Spleen (tissue), 7 donors: Measurements from ENCODE around the gene UBE2D3.

Experiments
- CTCF ChIP-seq, 11 experiments: fragments of 200-600 bp in 7 of 11; fragments of 450-650 bp in 4 of 11; sonication (generic) in 4 of 11; IDR thresholded peaks in 8 of 11; conservative IDR thresholded peaks in 3 of 11; 1 replicate in 7 of 11; 2 replicates in 4 of 11; pipeline versions ENCODE4 v1.4.0 to v1.8.0; 2016 to 2021; ENCODE audit warnings: antibody characterized with exemption in 11 of 11, inconsistent platforms in 4 of 11, mild to moderate bottlenecking in 1 of 11
- POLR2A ChIP-seq, 3 donors: fragments of 450-650 bp; IDR thresholded peaks; one replicate each; pipeline ENCODE4 v1.5.1; 2017; ENCODE audit warnings: antibody characterized with exemption in 3 of 3, mild to moderate bottlenecking in 1 of 3
- POLR2AphosphoS5 ChIP-seq, 3 donors: sonication (generic); formaldehyde crosslinking; IDR thresholded peaks; one replicate each; pipeline ENCODE4 v1.5.1; 2017; ENCODE audit warnings: antibody characterized with exemption in 3 of 3
- donor health status: DM: no; HTN: no; CAD: no; lungs with moderate emphysema.
- donor health status: DM: no; HTN: no; CAD: no.
- donor health status: DM: no; HTN: no; CAD: no.

GRCh38 chr4:102764901-102765300, 62.5 kb downstream of the UBE2D3 start:
- TF ChIP-seq CTCF (IDR thresholded peaks at IDR 0.05 in 8 of 11, conservative IDR thresholded peaks at IDR 0.05 in 3 of 11): no peak
- TF ChIP-seq POLR2AphosphoS5 (IDR thresholded peaks at IDR 0.05): no peak
- no peak for TF ChIP-seq POLR2A (IDR thresholded peaks at IDR 0.05)
